C1 segment of cervical spinal cord (tissue), 14 donors: ENCODE data around the gene MTA1.

ENCODE experiments used
- DNase-seq, 14 donors: peaks; one replicate each; lab custom pipeline; 2025; lab: John Stamatoyannopoulos, UW

The MTA1 gene

DNA sequence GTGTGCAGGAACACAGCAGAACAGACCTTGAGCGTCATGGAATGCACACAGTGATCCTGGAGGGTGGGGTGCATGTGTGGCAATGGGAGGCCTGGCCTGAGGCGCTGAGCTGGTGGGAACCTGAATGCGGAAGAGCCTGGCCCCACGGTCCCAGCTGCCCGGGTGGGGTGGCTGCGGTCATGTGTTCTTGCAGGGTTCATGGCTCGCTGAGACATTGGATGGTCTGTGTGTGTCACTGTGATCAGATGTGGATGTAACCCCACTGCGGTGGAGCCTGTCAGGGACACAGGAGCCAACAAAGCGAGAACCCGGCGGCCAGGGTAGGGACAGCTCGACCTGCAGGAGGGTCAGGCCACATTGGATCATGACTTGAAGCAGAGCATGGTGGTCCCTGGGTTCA lies 23.2 kb downstream of the MTA1 start:
- no peak for DNase-seq

DNA sequence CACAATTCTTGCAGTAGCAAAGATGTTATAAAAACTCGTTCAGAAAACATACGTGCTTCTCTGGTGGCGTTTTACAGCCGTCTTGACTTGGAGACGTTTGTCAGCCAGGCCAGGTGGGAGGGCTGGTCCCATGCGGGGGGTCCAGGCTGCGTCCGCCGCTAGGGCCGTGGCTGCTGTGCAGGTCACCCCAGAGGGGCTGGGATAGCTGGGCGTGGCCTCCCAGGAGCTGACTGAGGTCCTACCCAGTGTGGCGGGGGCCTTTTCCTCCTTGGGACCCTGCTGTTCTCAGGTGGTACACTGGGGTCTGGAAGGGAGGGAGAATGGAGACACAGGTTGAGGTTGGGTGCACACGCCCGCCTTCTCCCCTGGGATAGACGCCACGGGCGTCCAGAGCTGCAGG lies 25.2 kb downstream of the MTA1 start:
- DNase-seq: no peak

DNA sequence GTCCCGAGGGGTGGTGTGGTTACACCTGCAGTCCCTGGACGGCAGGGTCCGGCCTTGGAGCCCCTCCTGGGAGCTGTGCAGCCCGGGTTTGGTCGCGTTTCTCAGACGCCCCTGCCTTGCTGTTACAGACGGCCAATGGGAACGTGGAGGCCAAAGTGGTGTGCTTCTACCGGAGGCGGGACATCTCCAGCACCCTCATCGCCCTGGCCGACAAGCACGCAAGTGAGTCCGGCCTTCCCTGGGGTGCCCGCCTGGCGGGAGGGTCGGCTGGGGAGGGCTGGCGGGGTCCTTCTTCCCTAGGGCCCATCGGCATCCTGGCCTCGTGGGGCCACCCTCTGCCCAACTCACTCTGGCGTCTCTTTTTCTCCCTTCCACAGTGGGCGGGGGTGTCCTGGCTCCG lies 25.7 kb downstream of the MTA1 start:
- DNase-seq: no peak

DNA sequence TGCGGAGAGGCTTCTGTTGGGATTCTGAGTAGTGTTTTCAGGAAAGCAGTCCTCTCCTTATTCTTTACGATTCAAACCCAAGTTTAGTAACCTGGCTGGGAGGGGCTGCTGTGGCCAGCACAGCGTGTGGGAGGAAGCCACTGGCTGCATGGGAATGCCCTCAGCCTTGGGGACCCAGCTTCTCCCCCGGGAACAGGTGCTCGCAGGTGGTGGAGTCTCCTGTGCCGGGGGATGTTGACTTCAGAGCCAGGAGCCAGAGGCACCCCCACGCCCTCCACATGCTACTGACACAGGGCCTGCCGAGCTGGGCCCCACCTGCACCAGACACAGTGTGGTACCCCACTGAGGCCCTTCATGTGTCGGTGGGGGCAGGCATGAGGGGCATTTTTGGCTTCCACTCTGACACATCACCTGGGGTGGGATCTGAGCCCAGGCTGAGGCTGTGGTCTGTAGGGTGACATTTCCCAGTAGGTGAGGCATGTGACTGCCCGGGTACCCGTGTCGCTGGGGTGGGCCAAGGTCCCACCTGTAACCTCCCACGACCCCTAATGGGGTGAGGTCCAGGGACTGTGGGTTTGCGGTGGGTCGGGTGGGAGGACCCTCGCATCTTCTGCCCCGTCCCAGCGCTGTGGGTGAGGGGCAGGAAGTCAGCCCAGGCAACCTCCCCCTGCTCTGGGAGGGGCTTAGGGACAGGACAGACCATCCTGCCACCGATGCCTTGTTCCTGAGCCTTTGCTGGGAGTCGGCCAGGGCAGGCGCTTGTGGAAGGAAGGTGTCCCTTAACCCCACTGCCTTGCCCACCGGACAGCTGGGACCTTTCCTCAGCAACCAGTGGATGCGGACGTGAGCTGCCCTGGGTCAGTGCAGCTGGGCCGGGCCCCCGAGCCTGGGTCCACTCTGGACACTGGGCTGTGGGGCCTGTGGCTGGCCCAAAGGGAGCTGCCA lies 26.5 kb downstream of the MTA1 start:
- DNase-seq: no peak

DNA sequence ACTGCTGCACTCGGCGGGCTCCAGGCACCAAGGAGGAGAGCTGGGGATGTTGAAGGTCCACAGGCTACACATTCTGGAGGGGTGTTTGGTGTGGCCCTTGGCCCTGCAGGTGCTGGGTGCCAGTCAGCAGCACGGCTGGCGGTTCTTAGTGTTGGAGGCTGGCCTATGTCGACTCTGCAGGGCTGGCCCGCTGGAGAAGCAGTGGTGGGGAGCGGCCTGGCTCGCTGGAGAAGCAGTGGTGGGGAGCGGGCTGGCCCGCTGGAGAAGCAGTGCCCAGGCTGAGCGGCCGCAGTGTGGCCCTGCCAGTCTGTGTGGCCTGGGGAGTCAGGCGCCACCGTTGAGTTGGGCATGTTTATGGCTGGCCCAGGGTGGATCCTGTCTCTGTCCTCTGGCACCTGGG lies 27.3 kb downstream of the MTA1 start:
- no peak for DNase-seq

DNA sequence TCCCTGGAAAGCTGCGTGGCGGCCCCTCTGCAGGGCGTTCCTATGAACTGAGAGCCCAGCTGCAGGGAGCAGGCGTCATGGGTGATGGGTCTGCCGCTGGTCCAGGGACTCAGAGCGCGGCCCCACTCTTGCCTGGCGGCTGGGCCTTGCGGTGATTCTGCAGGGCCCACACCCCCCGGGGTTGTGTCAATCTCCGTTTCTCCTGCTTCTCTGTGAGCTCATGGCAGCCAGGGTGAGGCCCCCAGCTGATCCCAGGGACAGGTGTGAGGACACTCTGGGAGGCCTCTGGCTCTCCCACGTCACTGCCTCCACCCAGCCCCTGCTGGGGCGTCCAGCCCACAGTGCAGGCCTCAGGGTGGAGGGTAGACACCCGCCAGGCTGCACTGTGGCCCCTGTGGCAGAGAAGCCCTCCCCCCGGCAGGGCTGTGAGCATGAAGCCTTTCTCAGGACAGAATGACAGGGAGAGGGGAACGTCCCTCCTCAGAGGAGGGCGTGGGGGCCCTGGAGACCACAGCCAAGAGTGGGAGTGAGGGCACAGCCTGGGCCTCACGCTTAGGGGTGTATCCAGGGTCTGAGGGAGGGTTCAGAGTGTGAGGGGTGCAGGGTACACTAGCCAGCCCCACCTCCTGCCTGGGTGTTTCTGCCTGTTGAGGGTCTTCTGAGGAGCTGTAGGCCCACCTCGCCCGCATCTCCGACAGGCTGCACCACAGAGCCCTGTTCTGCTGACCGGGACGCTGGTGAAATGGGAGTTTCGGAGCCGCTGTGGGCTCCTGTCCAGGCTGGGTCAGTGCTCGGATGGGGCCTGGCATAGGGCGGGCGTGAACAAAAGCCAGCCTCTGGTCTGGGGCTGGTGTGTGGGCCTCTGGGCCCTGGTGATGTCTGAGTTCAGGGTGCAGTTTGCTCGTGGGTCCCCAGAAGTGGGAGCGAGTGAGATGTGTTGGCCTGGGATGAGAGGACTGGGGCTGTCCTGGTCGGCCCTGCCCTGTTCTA lies 28.3 kb downstream of the MTA1 start:
- no peak for DNase-seq

DNA sequence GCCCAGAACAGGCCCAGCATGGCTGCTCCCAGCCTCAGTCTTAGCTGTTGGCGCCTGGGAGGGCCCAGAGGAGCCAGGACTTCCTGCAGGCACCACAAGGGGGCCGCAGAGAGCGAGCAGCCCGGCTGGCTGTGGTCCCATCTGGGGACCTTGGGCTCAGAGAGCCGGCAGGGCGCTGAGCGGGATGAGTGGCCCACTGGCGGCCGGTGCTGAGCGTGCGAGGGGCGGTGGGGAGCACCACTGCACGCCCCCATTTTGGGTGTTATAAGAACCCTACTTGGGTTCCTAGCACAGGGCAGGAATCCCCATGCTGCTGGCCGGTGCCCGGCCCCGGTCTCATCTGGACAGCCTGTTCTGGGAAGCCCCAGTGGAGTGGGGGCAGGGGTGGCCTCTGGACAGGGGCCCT lies 29.1 kb downstream of the MTA1 start:
- peak in 11 of 14 donors; percentile 28 to 76 (median 49) for DNase-seq

DNA sequence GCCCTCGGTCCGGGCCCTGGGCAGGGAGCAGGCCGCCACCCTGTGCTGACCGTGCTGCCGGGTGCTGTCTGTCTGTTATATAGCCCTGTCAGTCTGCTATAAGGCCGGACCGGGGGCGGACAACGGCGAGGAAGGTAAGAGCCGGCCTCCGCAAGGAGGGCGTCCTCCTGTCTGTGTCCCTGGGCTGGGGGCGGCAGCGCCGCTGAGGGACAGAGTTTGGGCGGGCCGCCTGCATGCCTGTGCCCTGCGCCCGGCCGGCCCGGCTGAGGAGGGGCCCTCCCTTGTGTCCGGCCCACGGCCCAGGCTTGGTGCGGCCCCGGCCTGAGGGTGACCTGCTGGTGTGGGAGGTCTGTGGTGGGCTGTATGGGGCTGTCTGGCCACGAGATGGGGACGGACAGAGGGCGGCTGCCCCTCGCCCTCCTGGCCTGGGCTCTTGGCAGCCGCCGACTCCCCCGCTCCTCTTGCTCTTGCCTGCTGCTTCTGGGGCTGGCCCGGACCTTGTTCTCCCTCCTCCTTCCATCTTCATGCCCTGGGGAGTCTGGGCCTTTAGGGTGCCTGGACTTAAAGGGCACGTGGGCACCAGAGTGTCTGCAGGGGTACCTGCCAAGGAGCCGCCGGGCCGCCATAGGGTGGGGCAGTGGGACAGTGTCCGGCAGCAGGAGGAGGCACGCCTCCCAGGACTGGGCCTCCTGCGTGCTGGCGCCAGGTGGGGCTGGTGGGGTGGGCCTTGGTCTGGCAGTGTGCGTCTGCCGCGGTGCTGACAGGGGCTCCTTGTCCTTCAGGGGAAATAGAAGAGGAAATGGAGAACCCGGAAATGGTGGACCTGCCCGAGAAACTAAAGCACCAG lies 29.9 kb downstream of the MTA1 start:
- no peak for DNase-seq

DNA sequence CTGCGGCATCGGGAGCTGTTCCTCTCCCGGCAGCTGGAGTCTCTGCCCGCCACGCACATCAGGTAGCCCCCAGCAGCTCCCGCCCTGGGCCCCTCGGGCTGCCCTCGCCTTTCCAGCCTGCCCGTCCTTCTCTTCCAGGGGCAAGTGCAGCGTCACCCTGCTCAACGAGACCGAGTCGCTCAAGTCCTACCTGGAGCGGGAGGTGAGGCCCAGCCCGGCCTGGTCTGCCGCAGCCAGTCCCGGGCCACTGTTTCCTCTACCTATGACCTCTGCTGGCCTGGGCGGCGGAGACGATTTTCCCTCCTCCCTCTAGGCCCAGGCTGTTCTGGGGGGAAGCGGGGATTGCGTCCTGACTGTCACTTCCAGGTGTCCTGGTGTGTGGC lies 30.5 kb downstream of the MTA1 start:
- no peak for DNase-seq

DNA sequence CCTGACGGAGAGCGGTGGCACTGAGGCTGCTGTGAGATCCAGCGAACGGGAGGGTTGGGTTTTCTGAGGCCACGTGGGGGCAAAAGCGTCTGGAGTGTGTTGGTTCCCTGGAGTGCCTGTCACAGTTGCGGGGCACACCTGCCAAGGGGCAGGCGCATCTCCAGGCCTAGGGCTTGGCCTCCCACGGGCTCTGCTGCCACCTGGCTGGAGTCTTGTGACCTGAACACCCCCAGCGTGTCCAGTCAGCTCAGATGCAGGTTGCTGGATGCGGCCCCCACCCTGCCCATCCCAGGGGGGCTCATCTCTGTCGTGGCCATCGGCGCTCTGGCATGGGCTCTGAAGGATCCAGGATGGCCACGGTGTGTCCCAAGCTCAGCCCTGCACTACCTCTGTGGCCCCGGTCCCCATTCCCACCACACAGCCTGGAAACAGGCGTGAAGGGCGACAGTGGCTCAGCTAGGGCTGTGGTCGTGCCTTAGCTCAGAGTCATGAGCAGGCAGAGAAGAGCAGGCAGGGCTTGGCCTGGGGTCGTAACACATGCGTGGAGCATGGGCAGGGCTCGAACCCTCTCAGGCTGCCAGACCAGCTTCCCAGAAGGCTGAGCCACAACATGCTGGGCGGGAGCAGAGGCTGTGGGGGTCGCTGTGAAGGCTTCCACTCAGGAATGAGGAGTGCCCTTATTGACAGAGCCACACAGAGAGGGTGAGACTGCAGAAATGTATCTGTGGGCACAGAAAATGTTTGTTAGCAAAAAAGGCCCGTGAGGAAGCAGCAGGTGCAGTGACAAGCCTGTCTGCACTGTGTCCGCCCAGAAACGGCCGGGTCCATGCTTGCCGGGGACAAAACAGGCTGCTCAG lies 31.5 kb downstream of the MTA1 start:
- DNase-seq: no peak

DNA sequence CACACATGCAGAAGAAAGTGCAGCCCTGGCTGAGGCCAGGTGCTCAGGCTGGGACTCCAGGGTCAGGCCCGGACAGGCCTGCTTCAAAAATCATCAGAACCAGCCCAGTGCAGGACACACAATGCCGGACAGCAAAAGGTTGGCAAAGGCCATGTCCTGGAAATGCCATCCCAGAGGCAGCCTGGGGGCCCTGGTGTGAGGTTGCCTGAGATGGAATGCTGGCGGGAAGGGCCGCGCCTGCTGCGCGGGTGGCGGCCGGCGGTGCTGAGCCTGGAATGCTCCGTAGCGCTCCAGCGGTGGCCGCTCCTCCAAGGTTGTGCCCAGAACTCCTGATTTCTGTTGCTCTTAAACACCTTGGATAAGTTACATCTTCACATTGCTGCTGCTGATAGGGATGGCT lies 33.3 kb downstream of the MTA1 start:
- DNase-seq: no peak

DNA sequence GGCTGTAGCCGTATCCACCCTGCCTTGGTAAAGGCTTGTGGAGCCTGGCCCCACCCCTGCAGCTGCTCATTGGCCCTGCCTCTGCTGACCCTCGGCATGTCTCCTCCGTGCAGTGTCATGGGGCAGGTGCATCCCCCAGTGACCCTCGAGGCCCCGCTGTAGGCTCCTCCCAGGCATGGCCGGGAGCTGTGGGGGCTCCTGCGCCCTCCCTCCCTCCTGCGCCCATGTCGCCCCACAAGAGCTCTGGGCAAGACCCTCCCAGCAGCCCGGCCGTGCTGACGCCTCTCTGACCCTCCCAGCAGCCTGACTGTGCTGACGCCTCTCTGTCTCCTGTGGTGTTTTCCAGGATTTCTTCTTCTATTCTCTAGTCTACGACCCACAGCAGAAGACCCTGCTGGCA lies 34.2 kb downstream of the MTA1 start:
- no peak for DNase-seq

DNA sequence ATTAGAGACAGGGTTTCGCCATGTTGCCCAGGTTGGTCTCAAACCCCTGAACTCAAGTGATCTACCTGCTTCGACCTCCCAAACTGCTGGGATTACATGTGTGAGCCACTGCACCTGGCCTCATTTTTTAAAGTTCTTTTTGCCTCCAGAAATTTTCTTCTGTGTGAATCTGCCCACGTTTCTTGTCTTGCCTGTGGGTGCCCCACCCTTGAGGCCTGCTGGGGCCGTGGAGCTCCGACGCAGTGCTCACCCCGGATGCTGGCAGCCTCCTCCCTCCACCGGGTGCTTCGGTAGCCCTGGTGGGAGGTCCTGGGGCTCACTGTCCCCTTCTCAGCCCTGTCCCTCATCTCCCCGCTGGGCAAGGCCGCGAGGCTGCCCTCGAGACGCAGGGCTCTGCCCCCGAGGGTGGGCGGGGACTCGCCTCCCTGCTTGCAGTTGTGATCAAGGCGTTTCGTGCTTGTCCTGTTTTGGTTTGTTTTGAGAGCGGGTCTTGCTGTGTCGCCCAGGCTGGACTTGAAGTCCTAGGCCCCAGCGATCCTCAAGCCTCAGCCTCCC lies 35.5 kb downstream of the MTA1 start:
- DNase-seq: no peak

DNA sequence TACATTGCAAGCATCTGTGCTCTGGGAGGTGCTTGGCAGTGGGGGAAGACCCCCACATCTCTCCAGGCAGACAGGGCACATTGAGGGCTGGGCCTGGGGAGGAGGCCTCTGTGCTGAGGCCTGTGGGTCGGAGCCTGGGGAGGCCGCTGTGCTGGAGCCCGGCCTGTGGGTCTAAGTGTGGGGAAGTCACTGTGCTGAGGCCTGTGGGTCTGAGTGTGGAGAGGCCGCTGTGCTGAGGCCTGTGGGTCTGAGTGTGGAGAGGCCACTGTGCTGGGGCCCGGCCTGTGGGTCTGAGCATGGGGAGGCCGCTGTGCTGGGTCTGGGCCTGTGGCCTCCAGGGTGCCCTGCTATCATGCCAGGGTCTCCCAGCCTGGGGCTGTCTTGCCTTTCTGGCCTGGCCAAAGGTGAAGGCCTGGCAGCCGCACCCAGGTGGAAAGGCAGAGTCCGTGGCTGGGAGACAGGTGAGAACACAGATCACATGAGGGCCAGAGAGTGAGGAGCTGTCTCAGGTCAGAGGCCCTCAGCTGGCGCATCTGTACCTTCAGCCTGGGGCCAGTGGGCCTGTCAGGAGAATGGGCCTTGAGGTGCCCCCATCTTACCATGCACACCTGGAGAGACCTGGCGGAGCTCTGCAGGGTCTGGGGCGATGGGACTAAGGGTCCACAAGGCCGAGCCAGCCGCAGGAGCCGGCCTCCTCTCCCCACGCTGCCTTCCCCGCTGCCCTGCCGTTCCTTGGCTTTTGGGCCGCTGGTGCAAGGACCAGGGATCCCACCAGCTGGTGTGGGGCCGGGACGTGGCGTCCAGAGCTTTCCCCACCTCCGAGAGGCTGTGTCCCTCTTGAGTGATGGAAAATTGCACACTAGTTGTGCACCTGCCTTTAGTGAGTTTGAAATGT lies 36.4 kb downstream of the MTA1 start:
- DNase-seq: no peak

DNA sequence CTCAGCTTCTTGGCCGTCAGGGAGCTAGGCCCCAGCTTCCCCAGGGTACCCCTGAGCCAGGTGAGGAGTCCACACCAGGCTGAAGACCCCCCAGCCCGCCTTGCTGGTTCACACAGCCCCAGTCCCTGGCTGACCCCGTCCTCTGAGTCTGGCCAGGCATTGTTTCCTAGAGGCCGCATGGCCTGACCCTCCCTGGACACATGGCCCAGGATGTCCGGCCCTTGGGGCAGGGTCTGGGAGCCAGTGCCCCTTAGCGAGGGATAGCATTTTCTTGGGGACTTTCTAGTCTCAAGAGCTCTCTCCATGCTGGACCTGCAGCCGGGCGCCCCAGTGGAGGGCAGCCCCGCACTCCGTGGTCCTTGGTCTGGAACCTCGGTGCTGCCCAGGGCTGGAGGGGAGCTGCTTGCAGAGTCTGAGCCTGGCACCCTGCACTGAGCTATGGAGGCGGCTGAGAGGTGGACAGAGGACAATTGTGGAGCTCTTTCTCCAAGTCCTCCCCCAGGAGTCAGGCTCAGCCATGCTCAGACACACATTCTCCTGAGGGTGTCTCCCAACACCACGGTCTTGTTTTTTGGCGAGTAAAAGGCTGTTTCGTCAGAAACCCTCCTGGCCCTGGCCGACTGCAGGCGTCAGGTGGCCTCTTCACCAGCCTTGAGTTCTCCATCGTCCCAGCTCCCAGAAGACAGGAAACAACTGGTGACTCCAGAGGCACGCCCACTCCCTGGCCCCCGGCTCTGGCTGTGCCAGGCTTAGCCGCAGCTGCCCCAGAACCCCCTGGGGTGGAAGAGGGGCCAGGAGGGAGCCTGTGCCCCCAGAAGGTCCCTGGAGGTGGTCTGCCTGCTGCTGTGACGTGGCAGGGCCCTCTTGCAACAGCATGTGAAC lies 37.4 kb downstream of the MTA1 start:
- no peak for DNase-seq

DNA sequence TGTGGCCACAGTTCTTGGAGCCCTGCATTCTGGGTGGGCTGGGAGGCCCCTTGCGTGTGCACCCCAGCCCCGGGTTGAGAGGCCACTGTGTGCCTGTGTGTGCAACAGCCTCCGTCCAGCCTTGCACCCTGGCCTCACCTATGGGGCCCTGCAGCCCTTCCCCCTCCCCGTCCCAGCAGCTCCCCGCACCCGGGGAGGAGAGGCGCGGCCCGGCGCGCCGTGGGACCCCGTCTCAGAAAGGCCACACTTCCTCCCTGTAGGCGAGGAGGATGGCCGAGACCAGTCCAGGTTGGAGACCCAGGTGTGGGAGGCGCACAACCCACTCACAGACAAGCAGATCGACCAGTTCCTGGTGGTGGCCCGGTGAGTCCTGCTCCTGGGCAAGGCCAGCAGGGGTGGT lies 38.4 kb downstream of the MTA1 start:
- DNase-seq: no peak

DNA sequence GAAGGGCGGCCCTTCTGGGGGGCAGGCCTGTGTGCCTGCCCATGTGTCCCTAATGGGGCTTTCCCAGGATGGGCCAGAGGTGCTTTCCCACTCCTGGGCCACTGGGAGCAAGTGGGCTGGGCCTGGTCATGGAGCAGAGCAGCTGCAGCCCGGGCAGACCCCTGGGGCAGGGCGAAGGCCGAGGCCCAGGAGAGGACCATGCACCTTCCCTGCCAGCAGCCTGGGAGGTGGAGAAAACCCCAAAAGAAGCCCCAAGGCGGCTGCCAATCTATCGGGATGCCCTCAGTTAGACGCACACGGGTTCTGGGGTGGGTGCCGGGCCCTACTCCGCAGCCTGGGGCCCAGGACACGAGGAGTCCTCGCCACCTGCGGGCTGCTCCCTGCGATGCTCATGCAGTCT lies 38.9 kb downstream of the MTA1 start:
- DNase-seq: no peak

DNA sequence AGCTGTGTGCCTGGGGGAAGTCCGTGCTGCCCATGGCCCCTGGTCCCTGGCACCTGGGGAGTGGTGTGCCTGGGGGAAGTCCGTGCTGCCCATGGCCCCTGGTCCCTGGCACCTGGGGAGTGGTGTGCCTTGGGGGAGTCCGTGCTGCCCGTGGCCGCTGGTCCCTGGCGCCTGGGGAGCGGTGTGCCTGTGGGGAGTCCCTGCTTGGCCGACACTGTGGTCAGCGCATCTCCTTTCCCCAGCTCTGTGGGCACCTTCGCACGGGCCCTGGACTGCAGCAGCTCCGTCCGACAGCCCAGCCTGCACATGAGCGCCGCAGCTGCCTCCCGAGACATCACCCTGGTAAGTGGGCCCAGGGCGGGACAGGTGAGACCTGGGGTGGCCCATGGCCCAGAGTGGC lies 40.5 kb downstream of the MTA1 start:
- no peak for DNase-seq
